ENCODE data around the gene TLE7.

GRCh38 chr16:71404364-71404763 lies 37.5 kb downstream of the TLE7 start:
- no peak for TF ChIP-seq CTCF (tag by site-specific recombination; IDR thresholded peaks at IDR 0.05)
- TF ChIP-seq KLF9 (tag by site-specific recombination; IDR thresholded peaks at IDR 0.05; ENCODE audit: low read depth): no peak
- no peak for TF ChIP-seq ZBTB8A (tag by site-specific recombination; IDR thresholded peaks at IDR 0.05)
- TF ChIP-seq, protein P1, sequence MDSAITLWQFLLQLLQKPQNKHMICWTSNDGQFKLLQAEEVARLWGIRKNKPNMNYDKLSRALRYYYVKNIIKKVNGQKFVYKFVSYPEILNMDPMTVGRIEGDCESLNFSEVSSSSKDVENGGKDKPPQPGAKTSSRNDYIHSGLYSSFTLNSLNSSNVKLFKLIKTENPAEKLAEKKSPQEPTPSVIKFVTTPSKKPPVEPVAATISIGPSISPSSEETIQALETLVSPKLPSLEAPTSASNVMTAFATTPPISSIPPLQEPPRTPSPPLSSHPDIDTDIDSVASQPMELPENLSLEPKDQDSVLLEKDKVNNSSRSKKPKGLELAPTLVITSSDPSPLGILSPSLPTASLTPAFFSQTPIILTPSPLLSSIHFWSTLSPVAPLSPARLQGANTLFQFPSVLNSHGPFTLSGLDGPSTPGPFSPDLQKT (IDR thresholded peaks at IDR 0.05; ENCODE audit: borderline replicate concordance, low read depth, low read length): no peak
- no peak for TF ChIP-seq ZBTB7A (tag by site-specific recombination; IDR thresholded peaks at IDR 0.05; ENCODE audit: low read depth)
- no peak for TF ChIP-seq YY1 (tag by site-specific recombination; IDR thresholded peaks at IDR 0.05)
- TF ChIP-seq, protein P2, sequence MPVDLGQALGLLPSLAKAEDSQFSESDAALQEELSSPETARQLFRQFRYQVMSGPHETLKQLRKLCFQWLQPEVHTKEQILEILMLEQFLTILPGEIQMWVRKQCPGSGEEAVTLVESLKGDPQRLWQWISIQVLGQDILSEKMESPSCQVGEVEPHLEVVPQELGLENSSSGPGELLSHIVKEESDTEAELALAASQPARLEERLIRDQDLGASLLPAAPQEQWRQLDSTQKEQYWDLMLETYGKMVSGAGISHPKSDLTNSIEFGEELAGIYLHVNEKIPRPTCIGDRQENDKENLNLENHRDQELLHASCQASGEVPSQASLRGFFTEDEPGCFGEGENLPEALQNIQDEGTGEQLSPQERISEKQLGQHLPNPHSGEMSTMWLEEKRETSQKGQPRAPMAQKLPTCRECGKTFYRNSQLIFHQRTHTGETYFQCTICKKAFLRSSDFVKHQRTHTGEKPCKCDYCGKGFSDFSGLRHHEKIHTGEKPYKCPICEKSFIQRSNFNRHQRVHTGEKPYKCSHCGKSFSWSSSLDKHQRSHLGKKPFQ (tag by site-specific recombination; IDR thresholded peaks at IDR 0.05): no peak
- TF ChIP-seq ZNF629 (tag by site-specific recombination; IDR thresholded peaks at IDR 0.05): no peak
- no peak for TF ChIP-seq BCL11B (tag by site-specific recombination; IDR thresholded peaks at IDR 0.05; ENCODE audit: low read depth)
- no peak for TF ChIP-seq ZNF114 (tag by site-specific recombination; IDR thresholded peaks at IDR 0.05)
- TF ChIP-seq, protein P3, sequence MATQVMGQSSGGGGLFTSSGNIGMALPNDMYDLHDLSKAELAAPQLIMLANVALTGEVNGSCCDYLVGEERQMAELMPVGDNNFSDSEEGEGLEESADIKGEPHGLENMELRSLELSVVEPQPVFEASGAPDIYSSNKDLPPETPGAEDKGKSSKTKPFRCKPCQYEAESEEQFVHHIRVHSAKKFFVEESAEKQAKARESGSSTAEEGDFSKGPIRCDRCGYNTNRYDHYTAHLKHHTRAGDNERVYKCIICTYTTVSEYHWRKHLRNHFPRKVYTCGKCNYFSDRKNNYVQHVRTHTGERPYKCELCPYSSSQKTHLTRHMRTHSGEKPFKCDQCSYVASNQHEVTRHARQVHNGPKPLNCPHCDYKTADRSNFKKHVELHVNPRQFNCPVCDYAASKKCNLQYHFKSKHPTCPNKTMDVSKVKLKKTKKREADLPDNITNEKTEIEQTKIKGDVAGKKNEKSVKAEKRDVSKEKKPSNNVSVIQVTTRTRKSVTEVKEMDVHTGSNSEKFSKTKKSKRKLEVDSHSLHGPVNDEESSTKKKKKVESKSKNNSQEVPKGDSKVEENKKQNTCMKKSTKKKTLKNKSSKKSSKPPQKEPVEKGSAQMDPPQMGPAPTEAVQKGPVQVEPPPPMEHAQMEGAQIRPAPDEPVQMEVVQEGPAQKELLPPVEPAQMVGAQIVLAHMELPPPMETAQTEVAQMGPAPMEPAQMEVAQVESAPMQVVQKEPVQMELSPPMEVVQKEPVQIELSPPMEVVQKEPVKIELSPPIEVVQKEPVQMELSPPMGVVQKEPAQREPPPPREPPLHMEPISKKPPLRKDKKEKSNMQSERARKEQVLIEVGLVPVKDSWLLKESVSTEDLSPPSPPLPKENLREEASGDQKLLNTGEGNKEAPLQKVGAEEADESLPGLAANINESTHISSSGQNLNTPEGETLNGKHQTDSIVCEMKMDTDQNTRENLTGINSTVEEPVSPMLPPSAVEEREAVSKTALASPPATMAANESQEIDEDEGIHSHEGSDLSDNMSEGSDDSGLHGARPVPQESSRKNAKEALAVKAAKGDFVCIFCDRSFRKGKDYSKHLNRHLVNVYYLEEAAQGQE (tag by site-specific recombination; IDR thresholded peaks at IDR 0.05): no peak
- TF ChIP-seq SP2 (tag by site-specific recombination; IDR thresholded peaks at IDR 0.05): no peak
- no peak for TF ChIP-seq ZNF324 (tag by site-specific recombination; IDR thresholded peaks at IDR 0.05)
- no peak for TF ChIP-seq ZNF416 (tag by site-specific recombination; IDR thresholded peaks at IDR 0.05)

Data from HEK293 (cell line).